ENCODE measurements around the gene MIGA2.
A peak's percentile ranks its signal among the peaks of the same experiment; 100 is the strongest.
"Not testable (repeated sequence)": the region's sequence is repeated elsewhere in the genome, so short reads cannot be mapped to it uniquely, and the experiment has no call there.

The MIGA2 gene

DNA sequence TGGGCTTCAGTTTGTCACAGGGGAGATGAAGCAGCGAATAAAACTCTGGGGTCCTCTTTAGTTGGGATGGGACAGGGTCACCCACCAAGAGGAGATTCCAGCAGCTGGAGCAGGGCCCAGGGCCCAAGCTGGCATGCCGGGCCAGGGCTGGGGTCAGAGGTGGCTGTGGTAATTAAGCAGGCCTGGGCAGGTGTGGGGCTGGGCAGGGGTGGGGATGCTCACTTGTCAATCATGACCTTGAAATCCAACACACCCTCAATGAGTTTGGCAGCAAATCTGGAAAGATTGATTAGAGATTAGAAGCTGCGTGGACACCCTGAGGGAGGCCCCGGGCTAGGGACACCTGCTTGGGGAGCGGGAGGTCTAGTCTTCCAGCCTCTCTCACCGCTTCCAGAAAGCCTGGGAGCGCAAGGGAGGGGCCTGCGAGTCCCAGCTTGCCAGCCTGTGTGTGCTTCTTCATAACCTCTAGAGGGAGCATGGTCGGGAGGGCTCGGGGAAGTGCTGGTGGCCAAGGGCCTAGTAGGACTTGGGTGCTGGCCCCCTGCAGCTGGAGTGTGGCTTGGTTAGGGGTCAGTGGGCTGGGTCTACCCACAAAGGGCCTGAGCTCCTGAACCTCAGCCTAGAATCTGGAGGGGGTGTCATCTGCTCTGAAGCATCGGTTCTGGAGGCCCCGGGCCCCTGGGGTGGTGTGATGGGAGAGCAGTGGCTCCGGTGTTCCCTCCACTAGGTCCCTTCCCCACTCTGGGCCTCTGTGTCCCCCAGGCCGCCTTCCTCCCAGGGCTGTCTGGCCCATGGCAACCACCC lies 66.6 kb downstream of the MIGA2 start:
- DNase-seq, result peak; percentile 46 to 70

DNA sequence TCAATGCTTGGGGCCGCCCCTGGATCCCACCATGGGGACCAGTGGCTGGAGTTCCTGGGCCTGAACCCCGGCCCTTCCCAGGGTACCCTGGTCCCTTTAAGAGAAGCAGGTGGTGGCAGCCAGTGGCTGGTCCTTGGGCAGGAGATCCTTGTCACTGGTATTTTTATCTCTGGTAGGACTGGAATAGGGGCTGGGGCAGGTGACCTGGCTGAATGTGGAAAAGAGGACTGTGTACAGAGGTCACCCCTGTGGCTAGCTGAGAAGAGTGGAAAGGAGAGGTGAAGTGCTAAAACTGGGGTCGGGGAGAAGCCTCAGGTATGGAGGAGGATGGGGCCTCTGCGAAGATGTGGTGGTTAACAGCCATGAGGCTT lies 67.2 kb downstream of the MIGA2 start:
- DNase-seq, result no peak

DNA sequence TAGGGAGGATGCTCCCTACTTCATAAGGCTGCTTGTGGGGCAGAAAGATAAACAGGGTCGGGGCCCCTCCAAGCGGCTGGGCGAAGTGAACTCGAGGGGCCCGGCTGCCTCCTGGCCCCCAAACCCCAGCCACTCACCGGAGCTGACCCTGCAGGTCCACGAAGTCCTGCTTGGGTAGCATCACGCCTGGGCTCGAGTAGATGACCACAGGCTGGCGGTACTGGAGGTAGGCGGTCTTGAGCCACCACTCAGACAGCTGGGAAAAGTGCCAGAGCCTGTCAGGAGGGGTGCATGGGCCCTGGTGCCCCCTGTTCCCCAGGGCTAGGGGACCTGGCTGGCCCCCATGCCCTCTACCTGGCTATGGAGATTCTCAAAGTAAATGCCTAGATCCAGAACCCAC lies 67.6 kb downstream of the MIGA2 start:
- DNase-seq, result no peak

DNA sequence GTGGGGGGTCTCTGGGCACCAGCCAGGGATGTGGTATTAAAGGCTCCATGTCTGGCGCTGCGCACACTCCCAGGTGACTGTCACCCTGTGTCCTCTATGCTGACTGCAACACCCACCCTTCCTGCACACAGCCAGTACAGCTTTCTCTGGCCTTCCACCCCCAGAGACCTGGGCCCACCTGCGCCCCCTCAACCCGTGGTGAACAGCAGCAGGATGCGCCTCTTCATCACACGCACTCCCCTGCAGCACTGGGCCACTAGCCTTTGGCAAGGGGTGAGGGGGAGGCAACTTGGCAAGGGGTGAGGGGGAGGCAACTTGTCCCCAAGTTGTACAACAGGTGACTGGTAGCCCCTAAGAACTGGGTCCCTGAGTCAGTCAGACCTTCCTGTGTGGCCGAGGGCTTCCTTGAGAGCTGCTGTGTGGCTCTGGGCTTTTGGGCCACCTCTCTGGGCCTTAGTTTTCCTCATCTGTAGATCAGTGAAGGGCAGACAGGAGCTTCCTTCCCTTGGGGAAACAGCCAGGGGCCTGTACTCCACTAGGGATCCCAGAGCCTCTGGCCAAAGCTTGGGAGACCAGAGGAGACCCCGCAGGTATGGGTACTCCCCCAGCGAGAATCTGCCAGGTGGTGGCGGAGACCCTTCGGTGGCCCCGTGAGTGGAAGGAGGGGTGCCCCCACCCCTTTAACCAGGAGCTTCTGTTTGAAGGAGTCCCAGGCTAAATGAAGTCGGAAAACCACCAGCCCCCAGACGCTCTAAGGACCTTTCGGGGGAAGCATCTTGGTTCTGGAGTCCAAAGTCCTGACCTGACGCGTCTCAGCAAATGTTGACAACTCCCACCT lies 69.7 kb downstream of the MIGA2 start:
- DNase-seq, result no peak

DNA sequence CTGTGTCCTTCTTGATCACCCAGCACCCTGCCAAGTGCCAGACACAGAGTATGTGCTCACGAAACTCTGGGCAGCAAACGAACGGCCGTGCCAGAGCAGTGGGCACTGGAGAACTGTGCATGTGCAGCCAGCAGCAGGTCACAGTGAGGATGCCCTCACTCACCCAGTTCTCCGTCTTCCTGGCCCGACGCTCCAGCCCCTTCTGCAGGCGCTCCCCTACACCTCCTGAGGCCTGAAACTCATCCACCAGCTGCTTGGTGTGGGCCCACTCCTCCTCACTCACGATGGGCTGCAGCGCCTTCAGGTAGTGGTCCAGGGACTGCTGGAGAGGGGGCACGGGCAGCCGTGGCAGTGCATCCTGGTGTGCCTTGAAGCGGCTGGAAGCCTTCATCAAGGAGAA lies 71.2 kb downstream of the MIGA2 start:
- DNase-seq, result no peak

DNA sequence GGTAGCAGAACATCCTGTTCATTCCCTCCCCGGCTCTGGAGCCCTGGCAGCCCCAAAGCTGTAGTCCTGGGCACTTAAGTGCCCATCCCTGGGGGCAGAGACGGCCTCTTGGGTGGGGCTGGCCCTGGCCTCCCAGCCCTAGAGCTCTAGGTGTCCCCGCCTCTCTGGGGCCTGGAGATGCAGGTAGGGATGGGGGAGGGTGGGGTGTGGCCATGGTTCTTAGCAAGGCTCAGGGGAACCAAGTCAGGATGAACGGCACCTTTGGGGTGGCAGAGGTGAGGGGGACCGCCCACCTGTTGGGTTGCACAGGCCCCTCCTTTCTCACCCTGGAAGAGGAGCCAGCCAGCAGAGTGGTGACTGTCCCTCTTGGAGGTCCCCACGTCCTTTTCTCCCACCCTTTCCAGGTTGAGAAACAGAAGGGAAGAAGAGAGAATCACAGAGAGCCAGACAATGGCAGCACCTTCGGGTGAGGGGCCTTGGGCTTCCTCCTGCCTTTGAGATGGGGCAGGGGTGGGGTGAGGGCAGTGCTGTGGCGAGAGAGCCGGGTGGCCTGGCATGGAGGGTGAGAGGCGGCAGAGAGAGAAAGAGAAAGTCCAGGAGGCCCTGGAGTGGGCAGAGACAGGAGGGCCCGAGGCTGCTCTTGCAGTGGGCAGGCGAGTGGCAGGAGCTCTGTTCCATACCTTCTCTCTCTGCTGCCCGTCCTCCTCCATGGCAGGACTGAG lies 71.8 kb downstream of the MIGA2 start:
- no peak for DNase-seq

DNA sequence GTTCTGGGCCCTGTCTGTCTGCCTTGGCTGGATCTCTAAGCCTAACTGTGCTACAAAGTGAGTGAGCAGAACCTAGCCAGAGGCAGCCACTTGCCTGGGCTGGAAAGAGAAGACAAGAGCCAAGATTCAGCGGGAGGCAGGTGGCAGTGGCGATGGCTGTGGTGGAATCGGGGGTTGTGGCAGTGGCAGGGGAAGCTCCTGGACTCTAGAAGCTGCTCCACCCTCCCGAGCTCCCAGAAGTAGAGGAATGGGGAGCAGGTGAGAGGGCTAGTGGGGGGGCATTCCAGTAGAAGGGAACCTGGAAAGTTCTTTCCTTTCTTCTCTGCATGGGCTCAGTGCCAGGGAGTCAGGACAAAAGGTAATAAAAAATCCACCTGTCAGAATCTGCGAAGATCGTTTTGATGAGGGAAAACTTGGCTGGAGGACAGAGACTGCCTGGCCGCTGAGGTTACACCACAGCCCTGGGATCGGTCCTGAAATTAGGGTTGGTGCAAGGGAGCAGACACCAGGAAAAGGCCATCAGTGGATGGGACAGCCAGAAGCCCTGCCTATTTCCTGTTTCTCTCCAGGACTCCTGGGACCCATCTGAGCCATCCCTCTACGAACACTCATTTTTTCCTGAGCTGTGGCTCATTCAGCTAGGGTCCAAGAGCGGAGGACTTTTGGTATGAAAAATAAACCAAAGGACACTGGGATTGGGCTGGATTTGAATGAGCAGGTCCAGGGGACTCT lies 72.5 kb downstream of the MIGA2 start:
- no peak for DNase-seq

DNA sequence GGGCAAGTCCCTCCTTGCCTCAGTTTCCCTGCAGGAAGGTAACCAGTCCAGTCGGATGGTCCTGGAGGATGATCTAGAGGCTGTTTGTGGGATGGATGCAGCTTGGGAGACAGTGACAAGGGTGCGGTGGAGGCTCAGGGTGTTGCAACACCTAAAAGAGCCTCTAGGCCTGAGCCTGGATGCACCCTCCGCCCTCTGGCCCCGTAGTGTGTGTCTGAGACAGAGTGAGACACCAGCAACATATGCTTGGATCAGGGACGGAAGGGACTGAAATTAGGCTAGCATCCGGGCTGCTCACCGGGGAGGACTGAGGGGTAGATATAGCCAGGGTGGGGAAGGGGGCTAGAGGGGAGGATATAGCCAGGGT lies 73.1 kb downstream of the MIGA2 start:
- peak in 1 of 2 experiments; percentile 24 for DNase-seq

DNA sequence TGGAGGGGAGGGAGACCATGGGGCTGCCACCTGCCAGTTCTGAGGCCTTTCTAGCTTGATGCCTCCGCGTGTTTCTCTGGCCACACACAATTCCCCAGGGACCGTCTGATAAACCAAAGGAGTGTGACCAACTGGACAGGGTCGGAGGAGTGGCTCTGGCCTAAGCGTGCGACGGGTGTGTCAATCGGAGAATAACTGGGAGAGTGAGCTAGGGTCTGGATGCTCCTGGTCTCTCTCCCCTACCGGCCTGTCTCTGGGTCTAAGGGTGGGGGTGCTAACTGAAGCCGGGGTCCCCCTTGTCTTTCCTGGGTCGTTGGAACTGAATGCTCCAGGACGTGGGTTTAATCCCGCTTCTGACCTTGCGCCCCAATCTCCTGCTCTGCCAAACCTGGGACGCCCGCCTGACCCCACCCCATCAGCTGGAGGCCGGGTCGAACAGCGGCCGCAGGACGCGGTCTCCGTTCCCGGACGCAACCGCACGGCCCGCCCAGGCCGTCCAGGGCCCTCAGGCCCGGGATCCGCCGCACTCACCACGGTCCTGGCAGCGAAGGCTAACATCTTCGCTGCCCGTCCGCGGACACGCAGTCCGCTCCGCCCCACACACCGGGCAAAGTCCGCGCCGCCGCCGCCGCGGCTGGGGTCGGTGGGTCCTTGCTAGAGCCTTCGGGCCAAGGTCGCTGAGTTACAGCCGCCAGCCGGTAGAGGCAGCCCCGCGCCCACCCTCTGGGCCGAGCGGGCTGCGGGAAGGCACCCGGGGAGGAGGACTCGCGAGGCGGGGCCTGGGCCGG lies 73.7 kb downstream of the MIGA2 start:
- DNase-seq, result no peak

DNA sequence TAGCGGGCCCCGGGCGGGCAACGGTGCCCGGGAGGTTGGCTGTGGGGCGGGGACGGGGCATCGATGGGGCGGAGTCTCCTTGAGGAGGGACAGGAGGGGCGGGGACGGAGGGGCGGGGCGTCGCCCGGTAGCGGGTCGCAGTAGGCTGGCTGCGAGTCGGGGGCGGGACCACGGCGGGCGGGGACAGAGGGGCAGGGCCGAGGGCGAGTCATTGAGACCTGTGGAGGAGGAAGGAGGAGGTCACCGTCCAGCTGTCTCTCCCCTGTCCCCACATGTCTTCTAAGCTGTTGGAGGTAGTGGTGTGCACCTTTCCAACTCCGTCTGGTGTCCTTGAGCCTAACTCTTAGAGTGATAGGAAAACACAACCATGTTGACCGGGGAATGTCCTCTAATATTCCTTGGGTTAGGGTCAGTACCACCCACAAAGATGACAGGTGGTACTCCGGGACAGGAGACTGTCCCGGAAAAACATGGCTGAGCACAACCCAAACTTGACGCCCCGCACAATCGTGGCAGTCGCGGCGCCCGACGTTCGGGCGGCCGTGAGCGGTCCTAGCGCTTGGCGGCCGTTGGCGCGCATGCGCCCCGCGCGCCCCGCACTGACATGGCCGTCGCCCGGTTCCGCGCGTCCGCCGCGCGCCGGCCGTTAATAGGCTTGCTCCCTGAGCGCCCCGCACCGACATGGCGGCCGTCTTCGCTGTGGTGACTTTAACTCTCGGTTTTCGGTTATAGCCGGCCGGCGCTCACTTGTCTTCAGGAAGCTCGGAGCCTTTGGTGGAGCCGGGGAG lies 74.5 kb downstream of the MIGA2 start, which contains the start of the genes CRAT and PTPA:
TSS of gene CRAT (minus strand) at position 54 of the 788 bp plus-strand sequence. CDS start 284 bp downstream, outside the sequence.
TSS of gene PTPA (plus strand) at position 676 of the 788 bp plus-strand sequence. CDS start 186 bp downstream, outside the sequence.
- DNase-seq, result peak; percentile 95

DNA sequence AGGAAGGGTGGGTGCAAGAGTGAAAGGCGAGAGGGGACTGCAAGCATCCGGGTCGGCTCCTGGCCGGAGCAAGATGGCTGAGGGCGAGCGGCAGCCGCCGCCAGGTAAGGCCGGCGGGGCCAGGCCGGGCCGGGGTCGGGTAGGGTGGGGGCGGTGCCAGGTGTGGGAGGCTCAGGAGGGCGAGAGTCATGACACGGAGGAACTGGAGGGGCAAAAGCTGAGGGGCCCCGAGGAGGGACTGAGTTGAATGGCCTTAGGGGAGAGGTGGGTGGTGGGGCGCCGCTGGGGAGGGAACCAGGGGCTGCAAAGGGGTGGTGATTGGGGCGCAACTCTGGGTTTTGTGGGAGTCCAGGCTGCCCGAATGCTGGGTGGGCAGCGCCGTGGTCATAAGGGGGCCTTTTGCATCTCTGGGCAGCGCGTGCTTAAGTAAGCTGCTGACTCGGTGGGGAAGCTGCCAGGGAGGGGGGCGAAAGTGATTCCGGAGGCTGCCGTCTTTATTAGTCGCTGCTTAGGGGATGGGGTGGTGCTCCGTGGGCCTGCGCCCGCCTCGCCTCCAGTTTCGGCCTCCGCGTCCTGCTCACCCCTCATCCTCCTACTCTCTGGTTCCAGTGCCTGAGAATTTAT lies 75.2 kb downstream of the MIGA2 start:
- DNase-seq, result peak; percentile 30 to 49

DNA sequence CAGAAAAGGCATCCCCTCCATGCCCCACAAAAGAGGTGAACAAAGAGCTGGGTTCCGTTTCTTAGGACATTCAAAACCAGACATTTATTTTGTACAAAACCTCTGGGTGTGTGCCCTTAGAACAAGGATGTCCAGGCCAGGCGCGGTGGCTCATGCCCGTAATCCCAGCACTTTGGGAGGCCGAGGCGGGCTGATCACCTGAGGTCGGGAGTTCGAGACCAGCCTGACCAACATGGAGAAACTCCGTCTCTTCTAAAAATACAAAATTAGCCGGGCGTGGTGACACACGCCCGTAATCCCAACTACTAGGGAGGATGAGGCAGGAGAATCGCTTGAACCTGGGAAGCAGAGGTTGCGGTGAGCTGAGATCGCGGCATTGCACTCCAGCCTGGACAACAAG lies 76.1 kb downstream of the MIGA2 start:
- not testable (repeated sequence) for DNase-seq

DNA sequence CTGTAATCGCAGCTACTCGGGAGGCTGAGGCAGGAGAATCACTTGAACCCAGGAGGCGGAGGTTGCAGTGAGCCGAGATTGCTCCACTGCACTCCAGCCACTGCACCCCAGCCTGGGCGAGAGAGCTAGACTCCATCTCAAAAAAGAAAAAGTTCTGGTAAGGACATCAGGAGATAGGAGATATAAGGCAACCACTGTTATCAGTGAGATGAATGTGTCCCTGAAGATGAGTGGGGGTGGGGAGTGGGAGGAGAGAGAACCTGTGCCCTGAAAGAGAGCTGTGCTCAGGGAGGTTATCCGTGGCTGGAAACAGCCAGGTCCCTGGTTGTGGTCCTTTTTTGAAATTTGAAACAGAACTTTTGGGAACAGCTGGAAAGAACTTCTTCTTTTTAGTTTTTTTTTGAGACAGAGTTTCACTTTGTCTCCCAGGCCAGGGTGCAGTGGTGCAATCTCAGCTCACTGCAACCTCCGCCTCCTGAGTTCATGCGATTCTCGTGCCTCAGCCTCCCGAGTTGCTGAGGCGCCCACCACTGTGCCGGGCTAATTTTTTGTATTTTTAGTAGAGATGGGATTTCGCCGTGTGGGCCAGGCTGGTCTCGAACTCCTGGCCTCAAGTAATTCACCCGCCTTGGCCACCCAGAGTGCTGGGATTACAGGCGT lies 77.3 kb downstream of the MIGA2 start:
- DNase-seq, result no peak

DNA sequence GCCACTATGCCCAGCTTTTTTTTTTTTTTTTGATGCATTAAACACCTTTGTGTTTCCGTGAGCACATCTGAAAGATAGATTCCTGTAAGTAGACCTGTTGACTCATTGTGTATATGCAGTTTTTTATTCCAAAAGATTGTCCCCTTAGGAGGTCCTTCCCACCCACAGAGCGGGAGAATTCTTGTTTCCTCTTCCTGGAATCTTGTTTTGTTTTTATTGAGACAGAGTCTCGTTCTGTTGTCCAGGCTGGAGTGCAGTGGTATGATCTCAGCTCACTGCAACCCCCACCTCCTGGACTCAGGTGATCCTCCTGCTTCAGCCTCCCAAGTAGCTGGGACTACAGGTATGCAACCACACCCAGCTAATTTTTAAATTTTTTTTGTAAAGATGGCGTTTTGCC lies 82.4 kb downstream of the MIGA2 start:
- no peak for DNase-seq

DNA sequence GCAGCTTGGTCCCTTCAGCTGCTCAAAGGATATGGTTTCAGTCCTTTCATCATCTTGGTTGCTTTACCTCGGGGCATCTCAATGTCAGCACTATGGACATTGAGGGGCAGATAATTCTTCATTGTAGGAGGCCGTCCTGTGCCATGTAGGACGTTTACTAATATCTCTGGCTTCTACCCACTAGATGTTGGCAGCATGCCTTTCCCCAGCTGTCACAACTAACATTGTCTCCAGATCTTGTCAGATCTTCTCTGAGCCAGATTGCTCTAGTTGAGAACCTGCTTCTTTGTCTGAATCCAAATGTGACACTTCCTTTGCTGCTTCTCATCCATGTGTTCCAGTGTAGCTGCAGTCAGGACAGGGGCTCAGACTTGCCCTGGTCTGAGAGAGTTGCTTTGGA lies 85.1 kb downstream of the MIGA2 start:
- DNase-seq, result no peak
